GM19239 (cell line): ENCODE measurements around the gene SPACDR.
"Not testable (repeated sequence)": the region's sequence is repeated elsewhere in the genome, so short reads cannot be mapped to it uniquely, and the experiment has no call there.

Experiments
- DNase-seq: peaks from one replicate; pipeline ENCODE4 v3.0.0; 2011; ENCODE audit warnings: low spot score; ENCODE audit not compliant: insufficient read length
- FAIRE-seq: peaks from 2 replicates; lab custom pipeline; 2011; peaks lifted over from hg19 to GRCh38; lab: Jason Lieb, UNC

Gene SPACDR

DNA sequence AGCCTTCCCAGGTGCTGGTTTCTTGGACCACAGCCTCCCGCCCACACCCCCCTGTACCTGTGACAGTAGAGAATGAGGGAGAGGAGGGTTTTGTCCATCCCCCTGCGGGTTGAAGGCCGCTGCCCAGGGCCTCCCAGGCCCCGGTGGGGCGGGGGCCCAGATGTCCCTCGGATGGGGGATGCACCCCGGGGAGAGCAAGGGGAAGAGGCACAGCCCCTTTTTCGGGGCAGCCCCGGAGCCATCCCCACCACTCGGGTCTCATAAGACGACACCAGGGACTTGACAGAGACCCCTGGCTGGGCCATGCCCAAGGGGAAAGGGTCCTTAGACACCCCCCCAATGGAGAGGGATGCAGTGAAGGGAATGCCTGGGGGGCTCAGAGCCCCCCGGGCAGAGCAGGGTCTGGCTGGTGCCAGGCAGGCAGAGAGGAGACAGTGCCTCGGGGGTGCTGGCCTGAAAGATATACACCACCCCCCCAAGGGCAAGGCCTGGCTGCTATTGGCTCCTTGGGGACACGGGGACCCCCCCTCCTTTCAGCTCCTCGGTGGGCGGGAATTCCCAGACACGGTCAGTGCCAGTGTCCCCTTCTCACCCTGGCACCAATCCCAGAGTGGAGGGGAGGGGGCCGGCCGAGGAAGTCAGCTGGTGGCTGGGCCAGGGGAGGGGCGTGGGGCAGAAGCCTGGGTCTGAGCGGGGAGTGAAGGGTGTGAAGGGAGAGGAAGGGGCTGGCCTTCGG lies 3.7 kb upstream of the SPACDR start:
- no peak for FAIRE-seq

DNA sequence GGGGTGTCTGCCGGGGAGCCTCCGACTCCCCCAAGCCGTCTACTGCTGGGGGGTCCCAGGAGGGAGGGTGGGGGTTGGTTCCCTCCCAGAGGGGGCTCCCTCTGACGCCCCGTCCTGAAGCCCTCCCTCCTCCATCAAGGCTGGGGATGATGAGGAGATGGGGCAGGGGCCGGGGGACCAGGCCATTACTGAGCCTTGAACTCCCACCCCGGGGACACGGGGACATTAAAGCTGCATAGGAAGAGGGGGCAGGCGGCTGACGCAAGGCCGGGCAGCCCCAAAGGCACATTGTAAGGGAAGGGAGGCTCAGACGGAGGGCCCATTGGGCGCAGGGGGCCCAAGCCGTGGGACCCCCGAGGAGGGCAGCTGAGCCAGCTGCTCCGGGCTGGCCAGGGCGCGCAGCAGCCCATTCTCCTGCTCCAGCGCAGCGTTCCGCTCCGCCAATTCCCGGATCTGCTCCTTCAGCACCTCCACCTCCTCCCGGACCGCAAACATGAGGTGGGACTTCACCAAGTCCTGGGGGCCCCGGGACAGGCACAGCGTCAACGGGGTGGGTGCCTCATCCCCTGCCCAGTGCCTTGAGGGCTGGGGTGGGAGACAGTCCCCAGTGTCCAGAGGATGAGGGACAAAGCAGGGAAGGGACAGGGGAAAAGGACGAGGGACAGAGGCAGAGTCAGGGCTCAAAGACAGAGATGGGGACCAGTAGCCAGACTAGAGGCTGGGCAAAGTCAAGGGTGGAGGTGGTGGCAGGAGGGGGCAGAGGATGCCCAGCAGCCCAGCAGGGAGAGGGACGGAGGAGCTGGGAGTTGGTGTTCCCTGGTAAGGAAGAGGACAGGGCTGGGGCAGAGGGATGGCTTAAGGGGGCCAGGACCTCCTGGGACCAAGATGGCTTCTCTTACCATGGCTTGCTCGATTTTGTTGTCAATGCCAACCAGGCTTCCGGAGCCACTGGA lies 2.9 kb upstream of the SPACDR start:
- DNase-seq (no peak), FAIRE-seq (no peak)

More for the DNA sequence above, 3.7 kb upstream of the SPACDR start:
- no peak for DNase-seq

DNA sequence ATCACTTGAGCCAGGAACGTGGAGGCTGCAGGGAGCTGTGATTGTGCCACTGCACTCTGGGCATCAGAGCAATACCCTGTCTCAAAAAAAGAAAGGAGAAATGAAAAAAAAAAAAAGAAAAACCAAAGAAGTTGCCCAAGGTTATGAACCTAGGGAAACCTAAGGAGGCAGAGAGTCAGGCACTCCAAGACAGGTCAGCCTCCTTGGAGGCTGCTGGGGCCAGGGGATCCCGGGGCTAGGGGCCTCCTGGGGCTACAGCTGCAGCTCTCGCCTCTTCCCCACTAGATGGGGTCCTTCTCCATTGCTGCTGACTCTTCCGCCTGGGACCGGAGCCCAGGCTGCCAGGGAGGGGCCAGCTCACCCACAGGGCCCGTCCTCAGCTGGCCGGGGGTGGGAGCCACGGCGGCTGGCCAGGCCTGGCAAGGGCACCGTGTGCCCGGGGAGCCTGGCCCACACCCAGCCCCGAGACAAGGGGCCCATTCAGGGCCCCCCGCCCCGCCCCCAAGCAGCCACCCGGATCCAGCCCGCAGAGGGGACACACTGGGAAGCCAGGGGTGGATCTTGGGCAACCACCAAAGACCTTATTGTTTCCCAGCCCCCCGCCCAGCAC lies 1.7 kb upstream of the SPACDR start:
- no peak for FAIRE-seq
- DNase-seq: no peak

DNA sequence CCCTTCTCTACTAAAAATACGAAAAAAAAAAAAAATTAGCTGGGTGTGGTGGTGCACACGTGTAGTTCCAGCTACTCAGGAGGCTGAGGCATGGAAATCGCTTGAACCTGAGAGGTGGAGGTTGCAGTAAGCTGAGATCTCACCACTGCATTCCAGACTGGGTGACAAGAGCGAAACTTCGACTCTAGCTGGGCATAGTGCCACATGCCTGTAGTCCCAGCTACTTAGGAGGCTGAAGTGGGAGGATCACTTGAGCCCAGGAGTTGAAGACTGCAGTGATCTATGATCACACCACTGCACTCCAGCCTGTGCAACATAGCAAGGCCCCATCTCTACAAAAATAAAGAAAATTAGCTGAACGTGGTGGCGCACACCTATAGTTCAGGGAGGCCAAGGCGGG lies 1.2 kb upstream of the SPACDR start:
- no peak for DNase-seq
- no peak for FAIRE-seq

DNA sequence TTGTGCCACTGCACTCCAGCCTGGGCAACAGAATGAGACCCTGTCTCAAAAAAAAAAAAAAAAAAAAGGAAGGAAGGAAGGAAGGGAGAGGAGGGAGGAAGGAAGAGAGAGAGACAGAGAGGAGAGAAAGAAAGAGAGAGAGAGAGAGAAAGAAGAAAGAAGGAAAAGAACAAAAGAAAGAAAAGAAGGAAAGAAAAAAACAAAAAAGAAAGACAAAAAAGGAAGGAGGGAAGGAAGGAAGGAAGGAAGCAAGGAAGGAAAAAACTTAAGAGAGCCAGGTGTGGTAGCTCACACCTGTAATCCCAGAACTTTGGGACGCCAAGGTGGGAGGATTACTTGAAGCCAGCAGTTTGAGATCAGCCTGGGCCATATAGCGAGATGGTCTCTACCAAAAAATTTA lies 731 bp upstream of the SPACDR start:
- no peak for FAIRE-seq

DNA sequence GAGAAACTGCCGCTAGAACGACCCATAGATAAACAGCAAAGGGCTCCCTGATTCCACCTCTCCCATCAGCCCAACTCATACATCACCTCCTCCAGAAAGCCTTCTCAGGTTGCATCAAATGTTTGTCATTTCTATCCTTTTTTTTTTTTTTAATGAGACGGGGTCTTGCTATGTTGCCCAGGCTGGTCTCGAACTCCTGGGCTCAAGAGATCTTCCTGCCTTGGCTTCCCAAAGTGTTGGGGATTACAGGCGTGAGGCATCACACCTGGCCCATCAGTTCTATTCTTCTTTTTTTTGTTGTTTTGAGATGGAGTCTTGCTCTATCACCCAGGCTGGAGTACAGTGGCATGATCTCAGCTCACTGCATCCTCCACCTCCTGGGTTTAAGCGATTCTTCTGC lies 7.0 kb downstream of the SPACDR start:
- FAIRE-seq: no peak
- DNase-seq: no peak

More for the DNA sequence above, 731 bp upstream of the SPACDR start:
- DNase-seq: no peak

DNA sequence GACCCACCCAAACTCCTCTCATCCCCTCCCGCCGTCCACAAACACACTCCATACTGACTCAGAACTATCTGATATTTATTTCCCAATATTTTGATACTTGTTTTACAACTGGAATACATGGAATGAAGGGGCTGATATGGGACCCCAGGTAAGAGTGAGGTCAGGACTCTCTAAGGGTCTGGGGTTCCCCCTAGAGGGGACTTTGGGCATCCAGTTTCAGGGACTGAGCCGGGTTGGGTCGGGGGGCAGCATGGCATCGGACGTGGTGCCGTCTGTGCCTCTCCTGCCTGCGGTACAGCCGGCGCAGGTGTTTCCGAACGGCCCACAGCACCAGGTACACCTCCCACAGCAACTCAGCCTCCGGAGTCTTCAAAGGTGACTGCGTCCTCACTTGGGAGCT lies 7.5 kb downstream of the SPACDR start:
- FAIRE-seq (no peak), DNase-seq (no peak)

DNA sequence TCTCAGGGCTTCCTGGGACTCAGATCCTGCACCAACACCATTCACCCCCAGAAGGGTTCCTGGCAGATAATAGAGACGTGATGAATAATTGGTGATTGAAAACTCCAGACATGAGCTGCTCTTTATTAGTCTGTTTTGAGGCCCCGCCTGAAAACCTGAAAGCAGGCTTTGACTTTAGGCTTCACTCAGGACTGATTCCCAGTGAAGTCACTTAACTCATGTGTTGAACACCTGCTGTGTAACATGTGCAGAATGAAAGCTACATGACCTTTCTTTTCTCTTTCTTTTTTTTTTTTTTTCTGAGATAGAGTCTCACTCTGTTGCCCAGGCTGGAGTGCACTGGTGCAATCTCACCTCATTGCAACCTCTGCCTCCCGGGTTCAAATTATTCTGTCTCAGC lies 8.9 kb downstream of the SPACDR start:
- no peak for FAIRE-seq

DNA sequence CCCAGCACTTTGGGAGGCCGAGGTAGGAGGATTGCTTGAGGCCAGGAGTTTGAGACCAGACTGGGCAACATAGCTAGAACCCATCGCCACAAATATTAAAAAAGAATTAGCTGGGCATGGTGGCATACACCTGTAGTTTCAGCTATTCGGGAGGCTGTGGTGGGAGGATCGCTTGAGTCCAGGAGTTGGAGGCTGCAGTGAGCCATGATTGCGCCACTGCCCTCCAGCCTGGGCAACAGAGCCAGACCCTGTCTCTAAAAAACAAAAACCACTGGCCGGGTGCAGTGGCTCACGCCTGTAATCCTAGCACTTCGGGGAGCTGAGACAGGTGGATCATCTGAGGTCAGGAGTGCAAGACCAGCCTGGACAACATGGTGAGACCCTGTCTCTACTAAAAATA lies 10.2 kb downstream of the SPACDR start:
- not testable (repeated sequence) for DNase-seq, FAIRE-seq

More for the DNA sequence above, 8.9 kb downstream of the SPACDR start:
- no peak for DNase-seq

DNA sequence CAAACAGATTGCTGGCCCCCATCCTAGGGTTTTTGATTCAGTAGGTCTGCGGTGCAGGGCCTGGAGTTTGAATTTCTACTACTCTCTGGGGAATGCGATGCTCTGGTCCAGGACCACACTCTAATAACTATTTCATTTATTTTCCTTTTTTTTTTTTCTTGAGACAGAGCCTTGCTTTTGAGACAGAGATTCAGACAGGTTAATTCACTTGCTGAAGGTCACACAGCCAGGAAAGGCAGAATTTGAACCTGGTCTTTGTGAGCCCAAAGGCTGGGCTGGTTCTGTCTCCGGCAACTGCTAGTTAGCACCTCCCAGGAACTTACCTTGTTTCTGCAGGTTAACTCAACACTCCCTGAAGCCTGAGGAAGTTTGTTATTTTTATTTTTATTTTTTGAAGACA lies 11.5 kb downstream of the SPACDR start:
- no peak for FAIRE-seq

DNA sequence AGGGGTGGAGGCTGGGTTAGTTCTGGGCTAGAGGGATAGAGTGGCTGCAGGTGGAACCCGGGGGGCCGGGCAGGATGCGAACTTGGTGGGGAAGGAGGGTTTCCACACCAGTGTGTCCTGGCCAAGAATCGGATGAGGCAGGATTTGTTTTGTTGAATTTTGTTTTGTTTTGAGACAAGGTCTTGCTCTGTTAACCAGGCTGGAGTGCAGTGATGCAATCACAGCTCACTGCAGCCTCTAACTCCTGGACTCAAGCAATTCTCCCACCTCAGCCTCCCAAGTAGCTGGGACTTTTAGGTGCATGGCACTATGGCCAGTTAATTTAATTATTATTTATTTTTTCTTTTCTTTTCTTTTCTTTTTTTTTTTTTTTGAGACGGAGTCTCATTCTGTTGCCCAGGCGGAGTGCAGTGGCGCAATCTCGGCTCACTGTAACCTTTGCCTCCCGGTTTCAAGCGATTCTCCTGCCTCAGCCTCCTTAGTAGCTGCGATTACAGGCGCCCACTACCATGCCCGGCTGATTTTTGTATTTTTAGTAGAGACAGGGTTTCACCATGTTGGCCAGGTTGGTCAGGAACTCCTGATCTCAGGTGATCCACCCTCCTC lies 14.8 kb downstream of the SPACDR start:
- no peak for FAIRE-seq
- DNase-seq: no peak

More for the DNA sequence above, 11.5 kb downstream of the SPACDR start:
- no peak for DNase-seq

DNA sequence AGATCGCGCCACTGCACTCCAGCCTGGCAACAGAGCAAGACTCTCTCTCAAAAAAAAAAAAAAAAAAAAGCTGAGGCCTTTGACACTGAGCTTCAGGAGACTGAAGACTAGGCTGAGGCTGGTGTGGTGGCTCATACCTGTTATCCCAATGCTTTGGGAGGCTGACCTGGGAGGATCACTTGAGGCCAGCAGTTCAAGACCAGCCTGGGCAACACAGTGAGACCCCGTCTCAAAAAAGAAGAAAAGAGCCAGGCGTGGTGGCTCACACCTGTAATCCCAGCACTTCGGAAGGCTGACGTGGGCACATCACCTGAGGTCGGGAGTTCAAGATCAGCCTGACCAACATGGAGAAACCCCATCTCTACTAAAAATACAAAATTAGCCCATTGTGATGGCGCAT lies 16.7 kb downstream of the SPACDR start:
- DNase-seq, FAIRE-seq: not testable (repeated sequence)

DNA sequence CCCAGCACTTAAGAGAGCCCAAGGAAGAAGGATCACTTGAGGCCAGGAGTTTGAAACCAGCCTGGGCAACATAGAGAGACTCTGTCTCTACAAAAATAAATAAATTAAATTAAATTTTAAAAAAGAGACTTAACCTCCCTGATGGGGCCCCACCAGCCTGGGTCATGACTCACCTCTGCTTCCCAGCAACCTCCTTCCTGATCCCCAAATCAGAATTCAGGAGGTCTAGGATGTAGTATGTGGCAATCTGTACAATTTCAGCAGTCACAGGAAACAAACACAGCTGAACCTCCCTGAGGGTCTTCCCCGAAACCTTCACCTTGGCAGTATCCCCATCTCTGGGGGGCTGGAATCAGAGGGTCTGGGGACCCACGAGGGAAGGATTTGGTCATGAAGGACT lies 18.0 kb downstream of the SPACDR start:
- DNase-seq (no peak), FAIRE-seq (no peak)

DNA sequence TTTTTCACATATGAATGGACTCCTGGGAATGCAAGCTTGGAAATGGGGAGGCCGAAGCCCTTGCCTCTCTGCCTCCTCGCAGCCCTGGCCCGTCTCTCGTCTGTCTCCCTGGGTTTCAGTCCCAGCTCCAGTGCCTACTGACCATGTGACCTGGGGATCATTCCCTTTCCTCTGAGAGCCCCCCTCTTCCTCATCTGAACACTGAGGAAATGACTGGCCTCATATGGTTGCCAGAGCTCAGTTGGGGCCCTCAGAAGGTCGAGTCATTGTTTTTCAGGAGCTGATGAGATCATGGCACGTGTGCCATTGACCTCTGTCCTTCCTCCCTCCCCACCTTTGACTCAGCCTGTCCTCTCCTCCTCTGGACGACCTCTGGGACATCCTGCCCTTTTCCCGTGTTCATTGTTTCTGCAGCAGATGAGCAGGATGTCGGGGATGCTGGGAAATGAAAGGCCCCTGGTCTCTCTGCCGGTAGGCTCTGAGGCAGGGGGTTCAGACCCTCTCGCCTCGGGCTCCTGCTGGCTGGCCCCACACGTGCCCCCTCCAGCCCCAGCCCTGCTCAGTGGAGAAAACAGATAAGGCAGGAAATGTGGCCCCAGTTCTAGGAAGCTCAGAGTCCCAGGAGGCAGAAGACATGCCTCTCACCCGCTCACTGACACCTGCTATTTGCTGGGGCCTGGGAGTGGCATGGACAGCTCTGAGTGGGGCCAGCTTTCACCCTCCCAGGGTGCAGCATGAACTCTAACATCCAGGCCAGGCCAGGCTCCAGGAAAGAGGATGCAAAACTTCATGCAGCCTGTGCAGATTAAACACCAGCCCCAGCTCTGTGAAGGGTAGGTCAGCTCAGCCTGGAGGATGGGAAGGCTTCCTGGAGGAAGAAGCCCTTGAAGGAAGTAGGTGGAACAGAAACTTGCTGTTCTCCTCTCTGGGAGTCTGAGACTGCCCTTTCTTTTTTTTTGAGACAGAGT lies 19.5 kb downstream of the SPACDR start:
- FAIRE-seq (no peak), DNase-seq (no peak)

DNA sequence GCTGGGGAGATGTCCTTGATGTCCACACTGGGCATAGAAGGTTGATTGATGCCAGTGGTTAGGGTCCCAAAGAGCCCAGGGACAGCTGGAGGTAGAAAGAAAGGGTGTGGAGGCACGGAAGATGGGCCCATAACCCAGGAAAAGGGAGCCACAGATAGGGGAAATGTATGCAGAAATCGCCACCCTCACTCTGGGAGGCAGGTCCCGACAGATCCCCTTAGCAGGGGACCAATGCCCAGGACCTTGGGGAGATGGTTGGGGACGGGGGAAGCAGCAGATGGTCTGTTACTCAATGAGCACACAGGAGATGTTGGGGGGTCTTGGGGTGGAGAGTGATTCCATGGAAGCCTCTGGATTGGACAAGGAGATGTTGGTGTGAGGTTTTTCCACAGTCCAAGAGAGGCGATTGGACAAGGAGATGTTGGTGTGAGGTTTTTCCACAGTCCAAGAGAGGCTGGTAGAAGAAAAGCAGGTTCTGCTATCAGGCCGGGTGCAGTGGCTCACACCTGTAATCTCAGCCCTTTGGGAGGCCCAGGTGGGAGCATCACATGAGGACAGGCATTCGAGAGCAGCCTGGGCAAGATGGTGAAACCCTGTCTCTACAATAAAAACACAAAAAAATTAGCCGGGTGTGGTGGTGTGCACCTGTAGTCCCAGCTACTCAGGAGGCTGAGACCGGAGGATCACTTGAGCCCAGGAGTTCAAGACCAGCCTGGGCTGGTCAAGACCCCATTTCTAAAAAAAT lies 20.8 kb downstream of the SPACDR start:
- FAIRE-seq (no peak), DNase-seq (no peak)

DNA sequence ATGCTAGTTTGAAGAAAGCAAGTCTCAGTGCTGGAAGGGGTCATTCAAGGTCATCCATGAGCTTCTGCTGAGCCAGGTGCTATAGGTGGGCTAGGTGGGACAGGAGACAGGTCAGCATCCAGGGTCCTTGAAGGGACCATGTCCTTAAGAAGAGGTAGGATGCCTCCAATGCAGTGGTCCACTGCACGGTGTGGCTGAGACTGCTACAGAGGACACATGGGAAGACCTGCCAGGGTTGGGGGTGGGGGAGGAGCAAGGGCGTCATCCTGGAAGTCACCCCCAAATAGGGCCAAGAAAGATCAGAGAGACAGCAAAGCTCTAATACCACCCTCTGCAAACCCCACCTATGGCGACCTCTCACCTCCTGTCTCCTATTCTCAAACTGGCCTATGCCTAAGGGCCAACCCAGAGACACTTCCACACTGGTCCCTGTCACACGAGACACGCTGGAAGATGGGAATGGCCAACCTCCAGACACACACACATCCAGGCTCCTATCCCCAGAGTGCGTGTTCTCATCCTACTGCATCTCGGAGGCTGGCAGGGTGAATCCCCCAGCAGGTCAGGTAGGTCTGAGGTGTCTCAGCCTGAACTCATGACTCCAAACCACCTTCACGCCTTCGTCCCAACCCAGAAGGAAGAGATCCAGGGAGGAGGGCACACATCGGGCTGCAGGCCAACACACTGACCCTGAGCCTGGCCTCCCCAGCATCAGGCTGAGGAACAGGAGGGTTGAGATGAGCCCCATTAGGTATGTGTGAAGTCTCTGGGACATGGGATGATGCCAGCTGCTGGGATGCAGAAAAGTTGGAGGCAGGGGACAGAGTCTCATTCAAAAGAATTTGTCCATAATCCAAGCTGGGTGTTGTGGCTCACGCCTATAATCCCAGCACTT lies 22.2 kb downstream of the SPACDR start:
- FAIRE-seq: no peak

DNA sequence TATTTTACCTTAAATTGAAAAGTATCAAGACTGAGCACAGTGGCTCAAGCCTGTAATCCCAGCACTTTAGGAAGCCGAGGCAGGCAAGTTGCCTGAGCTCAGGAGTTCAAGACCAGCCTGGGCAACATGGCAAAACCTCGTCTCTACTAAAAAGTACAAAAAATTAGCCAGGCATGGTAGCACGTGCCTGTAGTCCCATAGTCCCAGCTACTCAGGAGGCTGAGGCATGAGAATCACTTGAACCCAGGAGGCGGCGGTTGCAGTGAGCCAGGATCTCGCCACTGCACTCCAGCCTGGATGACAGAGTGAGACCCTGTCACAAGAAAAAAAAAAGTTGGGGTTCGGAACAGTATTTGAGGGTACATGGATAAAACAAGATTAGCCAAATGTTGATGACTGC lies 24.8 kb downstream of the SPACDR start:
- not testable (repeated sequence) for FAIRE-seq, DNase-seq

More for the DNA sequence above, 22.2 kb downstream of the SPACDR start:
- no peak for DNase-seq
